GM12892 (cell line): ENCODE results near the gene MYOG.

Experiments used
- POLR2A ChIP-seq: IDR thresholded peaks from 2 replicates; pipeline ENCODE4 v1.6.1; 2011; ENCODE audit warnings: low read depth, low read length, control low read depth
- POLR2AphosphoS5 ChIP-seq: IDR thresholded peaks from 2 replicates; pipeline ENCODE4 v1.6.1; 2011; ENCODE audit warnings: low read depth, low read length, control low read depth
- TAF1 ChIP-seq: IDR thresholded peaks from 2 replicates; pipeline ENCODE4 v1.6.1; 2011; ENCODE audit warnings: low read depth, mild to moderate bottlenecking, control low read depth, low read length, borderline replicate concordance

- TF ChIP-seq POLR2A (no peak), POLR2AphosphoS5 (no peak), TAF1 (no peak)
These were observed 10.8 kb upstream of the MYOG start for GRCh38 chr1:203096566-203096965.
